OCI-LY1 (cell line): ENCODE measurements around the gene FAIM2.

ENCODE experiments used
- H2AFZ ChIP-seq: fragments of 200-600 bp; sonication (generic), shearing (Covaris generic); 2 replicates; pipeline ENCODE4 v1.6.0; 2014; ENCODE audit warnings: antibody characterized with exemption, mild to moderate bottlenecking, low read length
- H3F3A ChIP-seq: fragments of 200-600 bp; sonication (generic), shearing (Covaris generic); 2 replicates; pipeline ENCODE4 v1.6.0; 2014; ENCODE audit warnings: mild to moderate bottlenecking, antibody characterized with exemption, low read length, moderate library complexity; ENCODE audit not compliant: insufficient read depth
- H3K27ac ChIP-seq: fragments of 200-600 bp; sonication (generic); 2 replicates; pipeline ENCODE4 v1.5.1; 2014; ENCODE audit warnings: low read length, mixed run types, mild to moderate bottlenecking, low read depth; ENCODE audit not compliant: poor library complexity, severe bottlenecking
- H3K27me3 ChIP-seq: fragments of 200-600 bp; sonication (generic); 2 replicates; pipeline ENCODE4 v1.6.0; 2014; ENCODE audit warnings: antibody characterized with exemption, mild to moderate bottlenecking, low read length, moderate library complexity; ENCODE audit not compliant: insufficient read depth
- H3K36me3 ChIP-seq: fragments of 200-600 bp; sonication (generic); 2 replicates; pipeline ENCODE4 v1.6.1; 2014; ENCODE audit warnings: mild to moderate bottlenecking, antibody characterized with exemption, low read length, moderate library complexity, mixed read lengths; ENCODE audit not compliant: insufficient read depth
- H3K4me1 ChIP-seq: fragments of 200-600 bp; sonication (generic); 2 replicates; pipeline ENCODE4 v1.5.1; 2014; ENCODE audit warnings: mild to moderate bottlenecking, low read length, moderate library complexity; ENCODE audit not compliant: insufficient read depth, severe bottlenecking
- H3K4me2 ChIP-seq: fragments of 200-600 bp; sonication (generic), shearing (Covaris generic); 2 replicates; pipeline ENCODE4 v1.6.1; 2014; ENCODE audit warnings: low read length
- H3K4me3 ChIP-seq: fragments of 200-600 bp; sonication (generic); 2 replicates; pipeline ENCODE4 v1.5.1; 2014; ENCODE audit warnings: low read length, low read depth, mild to moderate bottlenecking, mixed read lengths; ENCODE audit not compliant: poor library complexity, severe bottlenecking
- H3K79me2 ChIP-seq: fragments of 200-600 bp; shearing (Covaris generic); 2 replicates; pipeline ENCODE4 v1.6.1; 2016; ENCODE audit warnings: mixed run types, low read length, mixed read lengths; ENCODE audit not compliant: insufficient read depth
- H3K9ac ChIP-seq: fragments of 200-600 bp; sonication (generic), shearing (Covaris generic); 2 replicates; pipeline ENCODE4 v1.6.1; 2014; ENCODE audit warnings: mild to moderate bottlenecking, low read length, mixed read lengths
- H3K9me2 ChIP-seq: fragments of 200-600 bp; sonication (generic), shearing (Covaris generic); 2 replicates; pipeline ENCODE4 v1.6.1; 2014; ENCODE audit warnings: low read depth, mild to moderate bottlenecking, low read length, mixed read lengths
- H3K9me3 ChIP-seq: fragments of 200-600 bp; shearing (Covaris generic); 2 replicates; pipeline ENCODE4 v1.6.1; 2014; ENCODE audit warnings: low read length, mixed read lengths
- H4K20me1 ChIP-seq: fragments of 200-600 bp; sonication (generic), shearing (Covaris generic); 2 replicates; pipeline ENCODE4 v1.6.0; 2016; ENCODE audit warnings: mild to moderate bottlenecking, low read length; ENCODE audit not compliant: insufficient read depth
- CTCF ChIP-seq: fragments of 200-600 bp; sonication (generic), shearing (Covaris generic); IDR thresholded peaks from 2 replicates; pipeline ENCODE4 v1.5.1; 2017; ENCODE audit warnings: mild to moderate bottlenecking, antibody characterized with exemption, low read length, moderate library complexity, mixed read lengths
- EZH2 ChIP-seq: fragments of 200-600 bp; sonication (generic), shearing (Covaris generic); IDR thresholded peaks from 2 replicates; pipeline ENCODE4 v1.8.0; 2017; ENCODE audit warnings: borderline replicate concordance, mixed run types, mild to moderate bottlenecking, antibody characterized with exemption, low read length, moderate library complexity, mixed read lengths

FAIM2 gene

GRCh38 chr12:49944046-49944445, 40.3 kb upstream of the FAIM2 start:
- no peak overlapping the region for H3K27ac ChIP-seq

GRCh38 chr12:49943625-49943960, 39.9 kb upstream of the FAIM2 start:
- Histone ChIP-seq H3K9me3 (no peaks in the 10 kb centered on the region), H3K9me2 (no peaks in the 10 kb centered on the region), H3K27ac (no peak overlapping the region), H3K27me3 (no peaks in the 10 kb centered on the region; the same call in 1 of the 2 replicates), H3K9ac (no peak overlapping the region), H3K4me3 (no peak overlapping the region), H3K4me2 (no peak overlapping the region), H3K36me3 (no peaks in the 10 kb centered on the region), H3K79me2 (no peaks in the 10 kb centered on the region), H3K4me1 (peaks cover 20% of the 10 kb centered on the region), H3F3A (no peaks in the 10 kb centered on the region), H2AFZ (no peak overlapping the region), H4K20me1 (no peaks in the 10 kb centered on the region)
- no peak for TF ChIP-seq CTCF
- no peak for TF ChIP-seq EZH2

More at GRCh38 chr12:49944046-49944445, 40.3 kb upstream of the FAIM2 start:
- Histone ChIP-seq H3K36me3 (no peaks in the 10 kb centered on the region), H3K4me1 (peaks cover 20% of the 10 kb centered on the region), H3K9me2 (no peaks in the 10 kb centered on the region), H4K20me1 (no peaks in the 10 kb centered on the region), H2AFZ (no peak overlapping the region), H3K9ac (no peak overlapping the region), H3F3A (no peaks in the 10 kb centered on the region), H3K27me3 (no peaks in the 10 kb centered on the region; the same call in 1 of the 2 replicates), H3K4me3 (no peak overlapping the region), H3K4me2 (no peak overlapping the region), H3K9me3 (no peaks in the 10 kb centered on the region), H3K79me2 (no peaks in the 10 kb centered on the region)
- TF ChIP-seq CTCF (no peak), EZH2 (no peak)

GRCh38 chr12:49942921-49943624, 39.4 kb upstream of the FAIM2 start:
- Histone ChIP-seq H3K4me2 (no peak overlapping the region), H3K27ac (no peak overlapping the region), H3K9me3 (no peaks in the 10 kb centered on the region)

More at GRCh38 chr12:49942921-49943624, 39.4 kb upstream of the FAIM2 start:
- TF ChIP-seq CTCF (no peak), EZH2 (no peak)
- H3F3A ChIP-seq, result no peaks in the 10 kb centered on the region
- no peaks in the 10 kb centered on the region; the same call in 1 of the 2 replicates for H3K27me3 ChIP-seq
- H4K20me1 ChIP-seq, result no peaks in the 10 kb centered on the region
- H3K4me3 ChIP-seq, result no peak overlapping the region
- H3K9me2 ChIP-seq, result no peaks in the 10 kb centered on the region
- H3K36me3 ChIP-seq, result no peaks in the 10 kb centered on the region
- no peak overlapping the region for H2AFZ ChIP-seq
- no peak overlapping the region for H3K9ac ChIP-seq
- H3K79me2 ChIP-seq, result no peaks in the 10 kb centered on the region
- peaks cover 20% of the 10 kb centered on the region for H3K4me1 ChIP-seq
